LNCAP (cell line): ENCODE measurements around the gene LSM3.

ENCODE experiments used
- TF ChIP-seq, protein P1 (sequence below): fragments of 450-650 bp; IDR thresholded peaks from 2 replicates; pipeline ENCODE4 v1.5.1; 2017; ENCODE audit warnings: mild to moderate bottlenecking

The LSM3 gene

DNA sequence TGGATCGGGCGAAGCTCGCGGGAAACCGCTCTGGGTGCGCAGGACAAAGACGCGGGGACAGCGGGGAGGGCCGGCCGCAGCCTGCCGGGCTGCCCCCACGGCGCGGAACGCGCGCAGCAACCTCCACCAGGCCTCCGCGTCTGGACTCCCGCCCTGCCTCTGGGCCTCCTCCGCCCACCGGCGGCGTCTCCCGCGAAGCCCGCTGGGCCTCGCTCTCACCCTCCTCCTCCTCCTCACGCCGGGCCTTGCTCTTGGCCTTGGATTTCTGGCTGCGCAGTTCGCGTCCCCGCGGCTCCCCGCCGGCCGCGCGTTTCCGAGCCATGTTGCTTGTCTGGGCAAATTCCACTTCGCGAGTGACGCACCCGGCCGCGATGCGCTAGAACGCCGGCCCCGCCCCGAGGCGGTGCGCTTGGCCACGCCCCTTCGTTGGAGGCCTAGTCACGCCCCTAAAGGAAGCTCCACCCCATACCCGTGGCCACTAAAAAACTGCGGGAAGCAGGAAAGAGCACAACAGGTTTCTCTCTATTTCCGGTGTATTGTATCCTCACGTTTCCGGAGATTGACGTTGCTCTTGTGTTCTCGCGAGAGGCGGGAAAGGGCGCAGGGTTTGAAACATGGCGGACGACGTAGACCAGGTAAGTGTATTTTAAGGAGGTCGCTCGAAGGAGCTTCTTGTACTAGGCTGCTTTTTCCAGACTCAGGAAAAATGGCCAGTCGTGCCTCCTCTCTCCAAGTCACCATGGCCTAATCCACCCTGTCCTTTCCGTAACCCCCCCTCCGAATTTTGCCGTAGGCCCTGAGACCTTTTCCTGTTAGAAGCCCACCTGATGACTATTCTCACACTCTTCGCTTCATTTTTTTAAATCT is at the start of gene LSM3, which contains the start of gene XPC:
TSS of gene LSM3 (plus strand) at position 571 of the 867 bp plus-strand sequence. CDS start at position 615, 44 bp downstream.
TSS of gene XPC (minus strand) at position 355 of the 867 bp plus-strand sequence. CDS start at position 322, 33 bp downstream.
- TF ChIP-seq, protein P1, sequence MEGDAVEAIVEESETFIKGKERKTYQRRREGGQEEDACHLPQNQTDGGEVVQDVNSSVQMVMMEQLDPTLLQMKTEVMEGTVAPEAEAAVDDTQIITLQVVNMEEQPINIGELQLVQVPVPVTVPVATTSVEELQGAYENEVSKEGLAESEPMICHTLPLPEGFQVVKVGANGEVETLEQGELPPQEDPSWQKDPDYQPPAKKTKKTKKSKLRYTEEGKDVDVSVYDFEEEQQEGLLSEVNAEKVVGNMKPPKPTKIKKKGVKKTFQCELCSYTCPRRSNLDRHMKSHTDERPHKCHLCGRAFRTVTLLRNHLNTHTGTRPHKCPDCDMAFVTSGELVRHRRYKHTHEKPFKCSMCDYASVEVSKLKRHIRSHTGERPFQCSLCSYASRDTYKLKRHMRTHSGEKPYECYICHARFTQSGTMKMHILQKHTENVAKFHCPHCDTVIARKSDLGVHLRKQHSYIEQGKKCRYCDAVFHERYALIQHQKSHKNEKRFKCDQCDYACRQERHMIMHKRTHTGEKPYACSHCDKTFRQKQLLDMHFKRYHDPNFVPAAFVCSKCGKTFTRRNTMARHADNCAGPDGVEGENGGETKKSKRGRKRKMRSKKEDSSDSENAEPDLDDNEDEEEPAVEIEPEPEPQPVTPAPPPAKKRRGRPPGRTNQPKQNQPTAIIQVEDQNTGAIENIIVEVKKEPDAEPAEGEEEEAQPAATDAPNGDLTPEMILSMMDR = no peak

DNA sequence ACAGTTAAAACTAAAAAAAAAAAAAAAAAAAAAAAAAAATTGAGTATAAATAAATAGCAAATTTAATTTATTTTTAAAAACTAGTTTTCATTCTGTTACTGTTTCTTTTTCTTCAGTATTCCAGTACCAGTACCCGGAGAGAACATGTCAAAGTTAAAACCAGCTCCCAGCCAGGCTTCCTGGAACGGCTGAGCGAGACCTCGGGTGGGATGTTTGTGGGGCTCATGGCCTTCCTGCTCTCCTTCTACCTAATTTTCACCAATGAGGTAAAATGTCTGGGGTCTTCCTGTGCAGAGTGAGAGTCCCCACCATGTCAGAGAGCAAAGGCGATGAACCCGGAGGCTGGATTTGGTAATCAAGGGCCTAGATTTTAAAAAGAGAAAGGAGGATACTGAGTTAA is 49.3 kb upstream of the LSM3 start:
- TF ChIP-seq, protein P1 = no peak

DNA sequence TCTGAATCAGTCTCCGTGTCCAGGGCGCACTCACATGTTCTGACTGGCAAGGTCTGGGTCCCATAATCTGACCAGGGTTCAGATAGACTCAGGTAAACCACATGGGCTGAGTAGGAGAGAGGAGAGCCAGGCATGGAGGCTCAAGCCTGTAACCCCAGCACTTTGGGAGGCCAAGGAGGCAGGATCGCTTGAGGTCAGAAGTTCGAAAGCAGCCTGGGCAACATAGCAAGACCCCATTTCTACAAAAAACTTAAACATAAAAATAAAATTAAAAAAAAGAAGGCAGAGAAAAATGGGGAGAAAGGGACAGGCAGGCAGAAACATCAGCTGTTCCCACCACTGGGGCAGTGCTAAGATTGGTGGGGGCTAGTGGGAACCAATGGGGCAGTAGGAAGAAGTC is 48.4 kb upstream of the LSM3 start:
- TF ChIP-seq, protein P1 = no peak

DNA sequence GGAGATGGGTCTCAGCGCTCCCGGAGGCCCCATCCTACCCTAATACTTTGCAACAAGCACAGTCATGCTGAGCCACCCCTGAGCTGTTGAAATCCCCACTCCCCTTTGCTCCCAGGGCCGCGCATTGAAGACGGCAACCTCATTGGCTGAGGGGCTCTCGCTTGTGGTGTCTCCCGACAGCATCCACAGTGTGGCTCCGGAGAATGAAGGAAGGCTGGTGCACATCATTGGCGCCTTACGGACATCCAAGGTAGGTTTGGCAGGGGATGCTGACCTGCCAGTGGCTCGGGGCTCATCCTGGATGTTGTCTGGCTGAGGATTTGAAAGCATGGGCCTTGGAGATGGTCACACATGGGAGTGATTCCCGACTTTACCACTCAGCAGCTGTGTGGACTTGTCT is 47.9 kb upstream of the LSM3 start:
- TF ChIP-seq, protein P1 = no peak

GRCh38 chr3:14131134-14131533 is 47.5 kb upstream of the LSM3 start:
- TF ChIP-seq, protein P1 = no peak

DNA sequence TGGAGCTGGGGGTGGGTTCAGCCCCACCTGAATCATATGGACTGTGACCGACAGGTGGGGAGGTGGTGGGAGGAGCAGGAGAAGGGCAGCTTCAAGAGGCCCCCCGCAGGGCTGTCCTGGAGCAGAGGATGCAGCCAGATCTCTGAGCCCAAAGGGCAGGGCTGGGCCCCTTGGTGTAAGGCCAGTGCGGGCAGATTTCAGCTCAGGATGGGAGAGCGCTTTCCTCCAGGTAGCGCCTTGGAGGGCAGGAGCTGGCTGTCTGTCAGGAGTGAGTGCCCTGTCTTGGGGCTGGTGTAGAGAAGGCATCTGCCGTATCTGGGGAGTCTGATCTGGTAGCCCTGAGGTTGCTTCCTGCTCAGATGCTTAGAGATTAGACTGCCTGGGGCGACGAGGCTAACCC is 46.5 kb upstream of the LSM3 start:
- TF ChIP-seq, protein P1 = no peak

DNA sequence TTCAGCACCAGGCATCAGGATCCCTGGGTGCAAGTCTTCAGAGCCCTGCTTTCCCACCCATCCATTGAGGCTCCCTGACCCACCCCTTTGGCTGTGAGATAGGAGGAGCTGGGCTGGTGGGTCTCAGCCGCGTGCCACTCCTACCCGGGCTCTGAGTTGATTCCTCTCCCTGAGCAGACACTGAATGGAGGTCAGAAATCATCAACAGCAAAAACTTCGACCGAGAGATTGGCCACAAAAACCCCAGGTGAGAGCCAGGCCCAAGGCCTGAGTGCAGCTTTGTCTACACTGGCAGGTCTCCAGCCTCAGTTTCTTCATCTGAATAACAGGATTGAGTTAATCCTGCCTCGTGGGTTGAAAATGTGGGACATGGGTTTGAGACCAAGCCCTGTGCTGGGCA is 45.9 kb upstream of the LSM3 start:
- TF ChIP-seq, protein P1 = no peak
